Parathyroid adenoma (tissue), 2 donors: ENCODE data around the gene SETD9.

Experiments
- H2AFZ ChIP-seq: fragments of 300-600 bp; sonication (generic); one replicate; pipeline ENCODE4 v1.7.0; 2017; ENCODE audit warnings: antibody characterized with exemption, mild to moderate bottlenecking
- H3K27ac ChIP-seq: fragments of 300-600 bp; sonication (generic); one replicate; pipeline ENCODE4 v1.7.0; 2017
- H3K27me3 ChIP-seq: fragments of 300-600 bp; sonication (generic); one replicate; pipeline ENCODE4 v1.7.0; 2017; ENCODE audit warnings: low read length; ENCODE audit not compliant: control insufficient read depth, insufficient read depth
- H3K36me3 ChIP-seq: fragments of 300-600 bp; sonication (generic); one replicate; pipeline ENCODE4 v1.7.0; 2017; ENCODE audit warnings: low read length; ENCODE audit not compliant: control insufficient read depth, insufficient read depth
- H3K4me1 ChIP-seq: fragments of 300-600 bp; sonication (generic); one replicate; pipeline ENCODE4 v1.7.0; 2017; ENCODE audit warnings: control low read depth
- H3K4me2 ChIP-seq: fragments of 300-600 bp; sonication (generic); one replicate; pipeline ENCODE4 v1.7.0; 2017; ENCODE audit warnings: low read length
- H3K4me3 ChIP-seq: fragments of 300-600 bp; sonication (generic); one replicate; pipeline ENCODE4 v1.7.0; 2017; ENCODE audit warnings: low read depth, low read length
- H3K79me2 ChIP-seq: fragments of 300-600 bp; sonication (generic); one replicate; pipeline ENCODE4 v1.7.0; 2017; ENCODE audit warnings: control low read depth
- H3K9ac ChIP-seq: fragments of 300-600 bp; sonication (generic); one replicate; pipeline ENCODE4 v1.7.0; 2017; ENCODE audit warnings: mild to moderate bottlenecking
- H3K9me3 ChIP-seq: fragments of 300-600 bp; sonication (generic); one replicate; pipeline ENCODE4 v1.7.0; 2017; ENCODE audit warnings: low read length; ENCODE audit not compliant: control insufficient read depth
- CTCF ChIP-seq: fragments of 300-600 bp; sonication (generic); IDR thresholded peaks from one replicate; pipeline ENCODE4 v1.7.0; 2017; ENCODE audit warnings: antibody characterized with exemption, mild to moderate bottlenecking
- donor health status: primary hyperparathyroidism.

The SETD9 gene

GRCh38 chr5:56919942-56920662 is 10.7 kb downstream of the SETD9 start:
- Histone ChIP-seq H3K4me3 (no peak overlapping the region), H2AFZ (no peak overlapping the region), H3K4me2 (no peak overlapping the region), H3K79me2 (no peaks in the 10 kb centered on the region), H3K9ac (no peak overlapping the region), H3K27me3 (no peaks in the 10 kb centered on the region), H3K4me1 (no peaks in the 10 kb centered on the region), H3K27ac (no peak overlapping the region), H3K9me3 (no peaks in the 10 kb centered on the region), H3K36me3 (no peaks in the 10 kb centered on the region)
- no peak for TF ChIP-seq CTCF

- no peak for TF ChIP-seq CTCF
- Histone ChIP-seq H3K9me3 (no peaks in the 10 kb centered on the region), H3K79me2 (no peaks in the 10 kb centered on the region), H3K9ac (no peak overlapping the region), H3K36me3 (no peaks in the 10 kb centered on the region), H3K4me2 (no peak overlapping the region), H3K4me3 (no peak overlapping the region), H3K27ac (no peak overlapping the region), H2AFZ (no peak overlapping the region), H3K27me3 (no peaks in the 10 kb centered on the region), H3K4me1 (no peaks in the 10 kb centered on the region)
Measured at GRCh38 chr5:56922922-56923321, 13.5 kb downstream of the SETD9 start.

GRCh38 chr5:56934325-56934724 is 24.9 kb downstream of the SETD9 start:
- Histone ChIP-seq H3K36me3 (no peaks in the 10 kb centered on the region), H2AFZ (no peak overlapping the region)

GRCh38 chr5:56938858-56939257 is 29.5 kb downstream of the SETD9 start:
- Histone ChIP-seq H3K36me3 (no peaks in the 10 kb centered on the region), H3K4me3 (no peak overlapping the region), H3K27ac (no peak overlapping the region), H3K27me3 (no peaks in the 10 kb centered on the region), H2AFZ (no peak overlapping the region), H3K4me1 (no peaks in the 10 kb centered on the region), H3K4me2 (no peak overlapping the region), H3K9ac (no peak overlapping the region), H3K9me3 (no peaks in the 10 kb centered on the region), H3K79me2 (no peaks in the 10 kb centered on the region)
- TF ChIP-seq CTCF, result no peak

More at GRCh38 chr5:56934325-56934724, 24.9 kb downstream of the SETD9 start:
- Histone ChIP-seq H3K9me3 (no peaks in the 10 kb centered on the region), H3K79me2 (no peaks in the 10 kb centered on the region), H3K9ac (no peak overlapping the region), H3K27me3 (no peaks in the 10 kb centered on the region), H3K4me1 (no peaks in the 10 kb centered on the region), H3K27ac (no peak overlapping the region), H3K4me2 (no peak overlapping the region), H3K4me3 (no peak overlapping the region)
- no peak for TF ChIP-seq CTCF

GRCh38 chr5:56941981-56942380 is 32.6 kb downstream of the SETD9 start:
- Histone ChIP-seq H3K4me2 (no peak overlapping the region), H3K36me3 (no peaks in the 10 kb centered on the region), H3K9ac (no peak overlapping the region)

More at GRCh38 chr5:56941981-56942380, 32.6 kb downstream of the SETD9 start:
- no peak for TF ChIP-seq CTCF
- H3K27ac ChIP-seq, result no peak overlapping the region
- H3K27me3 ChIP-seq, result no peaks in the 10 kb centered on the region
- H3K79me2 ChIP-seq, result no peaks in the 10 kb centered on the region
- H3K4me1 ChIP-seq, result no peaks in the 10 kb centered on the region
- H3K9me3 ChIP-seq, result no peaks in the 10 kb centered on the region
- no peak overlapping the region for H3K4me3 ChIP-seq
- H2AFZ ChIP-seq, result no peak overlapping the region
